ENCODE measurements around the gene TEKT3. TPM values are rescaled to one million over a fixed set of nuclear protein-coding genes. Genes with fewer than 3 reads are reported as not detected.

The TEKT3 gene
- total and polyA plus RNA-seq, 2 donors (not counting 3 experiments of a cell fraction or from before 2014, with no cell fraction given): 0.28 TPM; not detected in 1

DNA sequence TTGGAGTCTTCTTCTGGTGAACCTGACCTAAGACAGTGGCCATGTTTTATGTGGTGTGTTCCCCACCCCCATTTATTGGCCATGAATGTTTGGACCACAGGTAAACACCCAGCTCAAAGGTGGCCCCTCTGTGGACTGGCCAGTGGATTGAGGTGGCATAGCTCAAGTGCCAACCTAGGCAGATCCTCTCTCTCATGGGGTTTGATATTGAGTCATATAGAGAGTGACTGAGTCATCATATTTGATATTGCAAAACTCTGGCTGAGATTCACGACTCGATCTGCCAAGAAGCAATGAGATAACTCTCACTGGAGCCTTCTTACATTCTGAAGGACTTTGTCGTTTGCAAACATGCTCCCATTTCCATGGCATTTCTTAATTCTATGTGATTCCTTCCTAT is 10.5 kb upstream of the TEKT3 start:
- Histone ChIP-seq H4K20me1 (replicated peaks; ENCODE audit: control insufficient read depth, extremely low read depth, insufficient read depth, low read length) (no peaks in the 10 kb centered on the region), H3K9ac (replicated peaks; ENCODE audit: extremely low read depth, insufficient read depth, low read length) (no peak overlapping the region), H3K27me3 (ENCODE audit: control insufficient read depth in 2 of 2, insufficient read depth in 2 of 2, low read length in 2 of 2) (peaks cover 3 to 9% of the 10 kb centered on the region in 2 experiments), H3K4me3 (replicated peaks in 1 of 3; ENCODE audit: insufficient read depth in 1 of 3, low read depth in 1 of 3, low read length in 3 of 3) (no peak overlapping the region), H3K4me1 (ENCODE audit: control insufficient read depth, extremely low read depth, insufficient read depth, low read length) (no peaks in the 10 kb centered on the region), H3K79me2 (ENCODE audit: control insufficient read depth, insufficient read depth, low read length) (no peaks in the 10 kb centered on the region), H2AFZ (ENCODE audit: low read depth, low read length) (no peak overlapping the region), H3K36me3 (ENCODE audit: control insufficient read depth in 2 of 2, extremely low read depth in 1 of 2, insufficient read depth in 2 of 2, low read length in 2 of 2) (no peaks in the 10 kb centered on the region), H3K9me1 (replicated peaks; ENCODE audit: control insufficient read depth, extremely low read depth, insufficient read depth, low read length) (no peaks in the 10 kb centered on the region), H3K4me2 (ENCODE audit: insufficient read depth, low read length) (no peak overlapping the region), H3K27ac (ENCODE audit: insufficient read depth, low read depth, low read length) (no peak overlapping the region), H3K9me3 (replicated peaks; ENCODE audit: control insufficient read depth, insufficient read depth, low read length) (no peaks in the 10 kb centered on the region)
- no peak for TF ChIP-seq EZH2 (IDR thresholded peaks at IDR 0.05; ENCODE audit: borderline replicate concordance, low read depth, low read length, severe bottlenecking)
- dilution Hi-C loops (cut with MboI; ENCODE audit: extremely low pct_ligation_motif_present, low sequenced_read_pairs): no loop called here
- FAIRE-seq (no peak), DNase-seq (ENCODE audit: low read depth, low spot score) (no peak)
- BruUV-seq (replicated peaks): no TSS peak
- intact Hi-C loops (cut with micrococcal nuclease): no loop called here
- POLR2A ChIA-PET: no interaction called here
- CTCF ChIA-PET: interaction anchor here (1.1 to 1.7 kb wide), 3 partner anchors 10 to 14 kb away, joined by 3 to 5 read pairs (median 4); no protein-coding TSS in a partner anchor

GRCh38 chr17:15351478-15351840 is 10.1 kb upstream of the TEKT3 start:
- H4K20me1 ChIP-seq (replicated peaks; ENCODE audit: control insufficient read depth, extremely low read depth, insufficient read depth, low read length): no peaks in the 10 kb centered on the region
- no peak overlapping the region for H3K27ac ChIP-seq (ENCODE audit: insufficient read depth, low read depth, low read length)
- H3K9me1 ChIP-seq (replicated peaks; ENCODE audit: control insufficient read depth, extremely low read depth, insufficient read depth, low read length): no peaks in the 10 kb centered on the region
- FAIRE-seq: no peak
- POLR2A ChIA-PET: no interaction called here
- TF ChIP-seq POLR2AphosphoS5 (IDR thresholded peaks at IDR 0.05; ENCODE audit: insufficient read depth, low read depth, low read length) (no peak), JUN (IDR thresholded peaks at IDR 0.05; ENCODE audit: borderline replicate concordance, insufficient read depth, insufficient read length, low read depth) (no peak), MYC (IDR thresholded peaks at IDR 0.05; ENCODE audit: low read depth, low read length) (no peak), EZH2 (IDR thresholded peaks at IDR 0.05; ENCODE audit: borderline replicate concordance, low read depth, low read length, severe bottlenecking) (no peak), POLR2A (IDR thresholded peaks at IDR 0.05; ENCODE audit: low read depth, low read length) (no peak), FOS (IDR thresholded peaks at IDR 0.05; ENCODE audit: borderline replicate concordance, insufficient read depth, low read length) (no peak), GATA2 (IDR thresholded peaks at IDR 0.05; ENCODE audit: insufficient read depth, insufficient read length, low read depth, low read length) (no peak)
- TF ChIP-seq, protein P1, sequence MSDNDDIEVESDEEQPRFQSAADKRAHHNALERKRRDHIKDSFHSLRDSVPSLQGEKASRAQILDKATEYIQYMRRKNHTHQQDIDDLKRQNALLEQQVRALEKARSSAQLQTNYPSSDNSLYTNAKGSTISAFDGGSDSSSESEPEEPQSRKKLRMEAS (IDR thresholded peaks at IDR 0.05; ENCODE audit: insufficient read depth, insufficient read length): no peak
- TF ChIP-seq, protein P2, sequence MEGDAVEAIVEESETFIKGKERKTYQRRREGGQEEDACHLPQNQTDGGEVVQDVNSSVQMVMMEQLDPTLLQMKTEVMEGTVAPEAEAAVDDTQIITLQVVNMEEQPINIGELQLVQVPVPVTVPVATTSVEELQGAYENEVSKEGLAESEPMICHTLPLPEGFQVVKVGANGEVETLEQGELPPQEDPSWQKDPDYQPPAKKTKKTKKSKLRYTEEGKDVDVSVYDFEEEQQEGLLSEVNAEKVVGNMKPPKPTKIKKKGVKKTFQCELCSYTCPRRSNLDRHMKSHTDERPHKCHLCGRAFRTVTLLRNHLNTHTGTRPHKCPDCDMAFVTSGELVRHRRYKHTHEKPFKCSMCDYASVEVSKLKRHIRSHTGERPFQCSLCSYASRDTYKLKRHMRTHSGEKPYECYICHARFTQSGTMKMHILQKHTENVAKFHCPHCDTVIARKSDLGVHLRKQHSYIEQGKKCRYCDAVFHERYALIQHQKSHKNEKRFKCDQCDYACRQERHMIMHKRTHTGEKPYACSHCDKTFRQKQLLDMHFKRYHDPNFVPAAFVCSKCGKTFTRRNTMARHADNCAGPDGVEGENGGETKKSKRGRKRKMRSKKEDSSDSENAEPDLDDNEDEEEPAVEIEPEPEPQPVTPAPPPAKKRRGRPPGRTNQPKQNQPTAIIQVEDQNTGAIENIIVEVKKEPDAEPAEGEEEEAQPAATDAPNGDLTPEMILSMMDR (IDR thresholded peaks at IDR 0.05; ENCODE audit: extremely low read depth in 1 of 2, insufficient read depth in 1 of 2, low read depth in 1 of 2, low read length in 2 of 2): no peak
- CTCF ChIA-PET: interaction anchor here (1.1 to 1.7 kb wide), 2 partner anchors 10 to 14 kb away, joined by 4 to 5 read pairs; no protein-coding TSS in a partner anchor
- BruUV-seq (replicated peaks): no TSS peak
- intact Hi-C loops (cut with micrococcal nuclease) (no loop called here), dilution Hi-C loops (cut with MboI; ENCODE audit: extremely low pct_ligation_motif_present, low sequenced_read_pairs) (no loop called here)
- H3K9ac ChIP-seq (replicated peaks; ENCODE audit: extremely low read depth, insufficient read depth, low read length): no peak overlapping the region
- no peaks in the 10 kb centered on the region for H3K9me3 ChIP-seq (replicated peaks; ENCODE audit: control insufficient read depth, insufficient read depth, low read length)
- no peak overlapping the region for H3K4me3 ChIP-seq (replicated peaks in 1 of 3; ENCODE audit: insufficient read depth in 1 of 3, low read depth in 1 of 3, low read length in 3 of 3)
- H3K79me2 ChIP-seq (ENCODE audit: control insufficient read depth, insufficient read depth, low read length): no peaks in the 10 kb centered on the region
- H3K4me1 ChIP-seq (ENCODE audit: control insufficient read depth, extremely low read depth, insufficient read depth, low read length): no peaks in the 10 kb centered on the region
- no peak overlapping the region for H2AFZ ChIP-seq (ENCODE audit: low read depth, low read length)
- no peak for DNase-seq (ENCODE audit: low read depth, low spot score)
- no peak overlapping the region for H3K4me2 ChIP-seq (ENCODE audit: insufficient read depth, low read length)
- H3K27me3 ChIP-seq (ENCODE audit: control insufficient read depth in 2 of 2, insufficient read depth in 2 of 2, low read length in 2 of 2): peaks cover 5 to 9% of the 10 kb centered on the region in 2 experiments
- no peaks in the 10 kb centered on the region for H3K36me3 ChIP-seq (ENCODE audit: control insufficient read depth in 2 of 2, extremely low read depth in 1 of 2, insufficient read depth in 2 of 2, low read length in 2 of 2)
